Measurements from ENCODE around the gene DZANK1. TPM values are rescaled to one million over a fixed set of nuclear protein-coding genes. Genes with fewer than 3 reads are reported as not detected.

The DZANK1 gene
- total and polyA plus RNA-seq, 9 of the 15 experiments (the other 6 are each of a cell fraction or from before 2014, with no cell fraction given): 0.04 to 0.18 (median 0.11) TPM; not detected in 2

GRCh38 chr20:18477218-18477617 is 10.4 kb upstream of the DZANK1 start:
- no peak for ATAC-seq
- H4K20me1 ChIP-seq (replicated peaks; ENCODE audit: control insufficient read depth, insufficient read depth, low read length): no peaks in the 10 kb centered on the region
- no peak for DNase-seq (ENCODE audit: extremely low read depth in 1 of 4, low spot score in 3 of 4)

More at GRCh38 chr20:18477218-18477617, 10.4 kb upstream of the DZANK1 start:
- Histone ChIP-seq H3K4me3 (no peak overlapping the region), H3K27ac (ENCODE audit: extremely low read depth, low read depth, low read length) (no peak overlapping the region), H3K27me3 (ENCODE audit: control insufficient read depth in 2 of 2, insufficient read depth in 2 of 2, low read length in 2 of 2) (no peaks in the 10 kb centered on the region), H3K4me2 (ENCODE audit: insufficient read depth, low read length) (no peak overlapping the region), H3K36me3 (ENCODE audit: control insufficient read depth, insufficient read depth, low read length) (peaks cover 52% of the 10 kb centered on the region; the same call in 1 of the 3 replicates), H3K9me1 (ENCODE audit: control insufficient read depth, insufficient read depth, low read length) (no peaks in the 10 kb centered on the region), H3K9me3 (replicated peaks; ENCODE audit: control insufficient read depth, insufficient read depth, low read depth, low read length) (no peaks in the 10 kb centered on the region), H2AFZ (ENCODE audit: low read depth, low read length) (no peak overlapping the region), H3K79me2 (ENCODE audit: control insufficient read depth, insufficient read depth, low read length) (no peaks in the 10 kb centered on the region), H3K9ac (ENCODE audit: insufficient read depth in 1 of 2, low read depth in 2 of 2, low read length in 2 of 2) (no peak overlapping the region), H3K4me1 (replicated peaks in 1 of 2; ENCODE audit: control insufficient read depth in 2 of 2, insufficient read depth in 2 of 2, low read length in 2 of 2) (no peaks in the 10 kb centered on the region)
- POLR2A ChIA-PET: interaction anchor here (0.6 kb wide), 1 partner anchor 383 kb away, joined by 3 read pairs; no protein-coding TSS in a partner anchor
- in situ Hi-C loops (cut with MboI): no loop called here
- 75% methylated on average over 1 of the region's 1 CpG for WGBS (ENCODE audit: insufficient coverage, low coverage, missing lambda C conversion rate)
- intact Hi-C loops (cut with micrococcal nuclease): no loop called here
- FAIRE-seq: no peak
- CTCF ChIA-PET (ENCODE audit: low intra/inter-chr PET ratio): no interaction called here
- no TSS peak for BruUV-seq (replicated peaks)
- no peak for TF ChIP-seq REST (IDR thresholded peaks at IDR 0.05; ENCODE audit: borderline replicate concordance)
- no peak for TF ChIP-seq REST (CRISPR knock-in tag; IDR thresholded peaks at IDR 0.05; ENCODE audit: low read depth)
- no peak for TF ChIP-seq ZNF140 (CRISPR knock-in tag; IDR thresholded peaks at IDR 0.05)
- no peak for TF ChIP-seq BRD4 (IDR thresholded peaks at IDR 0.05)
- TF ChIP-seq ARHGAP35 (IDR thresholded peaks at IDR 0.05; ENCODE audit: partially characterized antibody): no peak
- TF ChIP-seq OTX1 (CRISPR knock-in tag; IDR thresholded peaks at IDR 0.05): no peak
- no peak for TF ChIP-seq ZBTB34 (CRISPR knock-in tag; IDR thresholded peaks at IDR 0.05)
